ENCODE measurements around the gene ABHD11.

Gene ABHD11

DNA sequence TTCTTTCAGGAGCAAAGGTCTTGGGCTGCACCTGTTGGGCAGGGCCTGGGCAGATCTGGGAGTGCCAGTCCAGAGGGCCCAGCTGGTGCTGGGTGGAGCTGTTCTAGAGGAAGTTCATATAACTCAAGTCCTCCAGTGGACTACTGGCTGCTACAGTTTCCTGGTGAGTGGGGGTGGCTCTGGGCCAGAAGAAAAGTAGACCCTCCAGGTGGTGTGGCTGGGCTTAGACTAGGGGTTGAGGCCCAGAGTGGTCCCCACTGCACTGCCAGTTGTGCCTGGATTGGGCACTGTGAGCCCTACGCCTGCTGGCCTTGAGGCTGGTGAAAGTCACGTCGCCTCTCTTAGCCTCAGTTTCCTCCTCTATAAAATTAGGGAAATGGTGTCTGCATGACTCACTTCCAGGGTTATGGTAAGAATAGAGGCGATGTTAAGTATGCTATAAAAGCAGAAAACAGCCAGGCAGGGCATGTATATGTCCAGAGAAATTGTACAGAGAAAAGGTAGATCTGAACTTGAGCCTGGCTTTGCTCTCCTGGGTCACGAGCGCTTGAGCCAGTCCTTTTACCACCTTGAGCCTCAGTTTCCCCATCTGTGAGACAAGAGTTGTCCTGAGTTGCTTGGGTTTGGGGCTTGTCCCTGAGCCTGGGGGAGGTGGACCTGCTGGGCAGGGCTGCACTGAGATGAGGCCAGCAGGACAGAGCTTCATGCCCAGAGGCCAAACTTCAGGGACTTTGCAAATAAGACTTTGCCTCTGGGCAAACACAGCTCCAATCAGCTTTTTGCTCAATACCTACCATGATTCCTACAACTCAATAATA lies 35.3 kb upstream of the ABHD11 start:
- Histone ChIP-seq H3K9me3 (no peaks in the 10 kb centered on the region), H3K4me1 (peaks cover 0 to 18% (median 9%) of the 10 kb centered on the region in 4 donors), H3K36me3 (no peaks in the 10 kb centered on the region), H3K27ac (no peak overlapping the region), H3K4me3 (no peak overlapping the region), H3K27me3 (peaks cover 0 to 44% of the 10 kb centered on the region in 2 donors)
- intact Hi-C loops (cut with DNase I; ENCODE audit: low total_unique reads) = no loop called here
- TF ChIP-seq, protein P1, sequence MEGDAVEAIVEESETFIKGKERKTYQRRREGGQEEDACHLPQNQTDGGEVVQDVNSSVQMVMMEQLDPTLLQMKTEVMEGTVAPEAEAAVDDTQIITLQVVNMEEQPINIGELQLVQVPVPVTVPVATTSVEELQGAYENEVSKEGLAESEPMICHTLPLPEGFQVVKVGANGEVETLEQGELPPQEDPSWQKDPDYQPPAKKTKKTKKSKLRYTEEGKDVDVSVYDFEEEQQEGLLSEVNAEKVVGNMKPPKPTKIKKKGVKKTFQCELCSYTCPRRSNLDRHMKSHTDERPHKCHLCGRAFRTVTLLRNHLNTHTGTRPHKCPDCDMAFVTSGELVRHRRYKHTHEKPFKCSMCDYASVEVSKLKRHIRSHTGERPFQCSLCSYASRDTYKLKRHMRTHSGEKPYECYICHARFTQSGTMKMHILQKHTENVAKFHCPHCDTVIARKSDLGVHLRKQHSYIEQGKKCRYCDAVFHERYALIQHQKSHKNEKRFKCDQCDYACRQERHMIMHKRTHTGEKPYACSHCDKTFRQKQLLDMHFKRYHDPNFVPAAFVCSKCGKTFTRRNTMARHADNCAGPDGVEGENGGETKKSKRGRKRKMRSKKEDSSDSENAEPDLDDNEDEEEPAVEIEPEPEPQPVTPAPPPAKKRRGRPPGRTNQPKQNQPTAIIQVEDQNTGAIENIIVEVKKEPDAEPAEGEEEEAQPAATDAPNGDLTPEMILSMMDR (IDR thresholded peaks at IDR 0.05) = no peak
- no peak for DNase-seq

DNA sequence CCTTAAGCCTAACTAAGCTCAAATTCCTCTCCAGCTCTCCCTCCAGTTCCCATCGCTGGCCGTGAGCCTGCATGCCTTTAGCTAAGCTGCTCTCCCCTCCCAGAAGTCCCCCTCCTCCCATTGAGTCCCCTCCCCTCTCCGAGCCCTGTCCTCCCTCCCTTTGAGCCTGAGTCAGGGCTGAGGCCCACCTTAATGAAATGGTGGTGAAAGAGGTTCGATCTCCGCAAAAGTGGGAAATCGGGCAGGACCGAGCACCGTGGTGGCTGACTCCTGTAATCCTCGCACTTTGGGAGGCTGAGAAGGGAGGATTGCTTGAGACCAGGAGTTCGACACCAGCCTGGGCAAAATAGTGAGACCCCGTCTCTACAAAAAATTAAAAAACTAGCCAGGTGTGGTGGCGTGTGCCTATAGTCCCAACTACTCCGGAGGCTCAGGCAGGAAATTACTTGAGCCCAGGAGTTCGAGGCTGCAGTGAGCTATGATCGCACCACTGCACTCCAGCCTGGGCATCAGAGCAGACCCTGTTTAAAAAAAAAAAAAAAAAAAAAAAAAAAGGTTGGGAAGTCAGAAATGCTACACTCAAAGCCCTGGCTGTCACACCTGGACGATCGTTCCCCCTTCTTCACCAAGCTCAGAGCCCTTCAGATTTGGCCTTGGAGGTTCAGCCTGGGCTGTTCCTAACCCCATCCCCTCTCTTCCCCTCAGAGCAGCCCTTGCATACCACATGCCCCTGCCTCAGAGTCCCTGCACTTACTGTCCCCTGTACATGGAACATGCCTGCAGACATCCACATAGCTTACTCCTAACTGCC lies 32.5 kb upstream of the ABHD11 start:
- Histone ChIP-seq H3K27ac (no peak overlapping the region), H3K27me3 (peaks cover 0 to 63% of the 10 kb centered on the region in 2 donors), H3K4me3 (no peak overlapping the region), H3K4me1 (peaks cover 0 to 23% (median 10%) of the 10 kb centered on the region in 4 donors), H3K36me3 (no peaks in the 10 kb centered on the region), H3K9me3 (no peaks in the 10 kb centered on the region)
- intact Hi-C loops (cut with DNase I; ENCODE audit: low total_unique reads) = no loop called here
- DNase-seq = no peak
- TF ChIP-seq, protein P1 (IDR thresholded peaks at IDR 0.05) = no peak

DNA sequence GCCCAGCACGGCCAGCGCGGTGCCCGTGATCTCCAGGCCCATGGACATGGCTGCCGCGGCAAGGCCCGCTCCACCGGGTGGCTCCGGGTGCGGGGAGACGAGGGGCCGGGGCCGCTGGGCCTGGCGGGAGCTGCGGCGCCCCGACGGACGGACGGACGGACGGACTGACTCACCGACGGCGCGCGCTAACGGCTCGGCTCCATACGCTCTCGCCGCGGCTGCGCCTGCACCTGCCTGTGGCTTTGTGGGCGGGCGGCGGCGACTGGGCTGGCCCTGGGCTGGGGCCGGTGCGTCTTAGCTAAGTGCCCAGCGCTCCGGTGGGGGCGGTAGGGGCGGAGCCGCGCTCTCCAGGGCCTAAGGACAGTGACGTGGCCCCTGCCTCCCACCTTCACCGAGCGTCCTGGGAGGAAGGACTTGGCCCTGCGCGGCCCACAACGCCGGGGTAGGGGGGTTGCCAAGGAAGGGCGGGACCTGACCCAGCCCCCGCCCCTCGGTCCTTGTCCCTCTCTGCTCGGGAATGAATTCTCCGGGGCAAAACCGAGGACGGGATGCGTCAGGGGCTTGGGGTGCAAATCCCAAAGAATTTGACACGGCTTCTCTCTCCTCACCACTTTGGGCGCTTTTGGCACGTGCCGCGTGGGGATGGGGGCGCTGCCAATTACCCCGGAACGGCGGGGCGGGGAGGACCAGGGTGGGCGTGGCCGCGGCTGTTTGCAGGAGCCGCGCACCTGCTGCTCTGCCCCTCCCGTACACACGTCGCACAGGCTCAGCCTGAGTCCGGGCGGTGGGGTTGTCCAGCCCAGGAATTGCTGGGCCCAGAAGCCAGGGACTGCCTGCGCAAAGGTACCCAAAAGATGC lies 31.6 kb upstream of the ABHD11 start, which contains the start of gene CLDN3:
Gene CLDN3, minus strand, starts transcription at position 269 of the 858 bp plus-strand sequence. Its CDS starts 221 bp downstream, at position 48.
- DNase-seq = no peak
- Histone ChIP-seq H3K4me3 (peak within 1 kb of the TSS in 1 of 2 donors; percentile 29), H3K27ac (no peak within 1 kb of the TSS), H3K27me3 (peaks cover 0 to 63% of the 10 kb centered on the region in 2 donors), H3K9me3 (no peaks in the 10 kb centered on the region), H3K4me1 (peaks cover 0 to 23% (median 10%) of the 10 kb centered on the region in 4 donors), H3K36me3 (no peaks in the 10 kb centered on the region)
- intact Hi-C loops (cut with DNase I; ENCODE audit: low total_unique reads) = no loop called here
- TF ChIP-seq, protein P1 (IDR thresholded peaks at IDR 0.05) = no peak

DNA sequence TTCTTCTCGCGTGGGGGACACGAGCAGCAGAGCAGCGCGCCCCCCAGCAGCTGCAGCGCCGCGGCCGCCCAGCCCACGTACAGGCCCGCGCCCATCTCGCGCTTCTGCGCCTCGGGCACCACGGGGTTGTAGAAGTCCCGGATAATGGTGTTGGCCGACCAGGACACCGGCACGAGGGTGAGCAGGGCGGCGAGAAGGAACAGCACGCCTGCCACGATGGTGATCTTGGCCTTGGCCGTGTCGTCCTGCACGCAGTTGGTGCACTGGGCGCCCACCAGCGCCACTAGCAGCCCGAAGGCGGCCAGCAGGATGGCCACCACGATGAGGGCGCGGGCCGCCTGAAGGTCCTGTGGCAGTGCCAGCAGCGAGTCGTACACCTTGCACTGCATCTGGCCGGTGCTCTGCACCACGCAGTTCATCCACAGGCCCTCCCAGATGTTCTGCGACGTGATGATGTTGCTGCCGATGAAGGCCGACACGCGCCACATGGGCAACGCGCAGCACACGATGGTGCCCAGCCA lies 30.9 kb upstream of the ABHD11 start:
- Histone ChIP-seq H3K27ac (no peak overlapping the region), H3K4me1 (peaks cover 0 to 23% (median 10%) of the 10 kb centered on the region in 4 donors), H3K36me3 (no peaks in the 10 kb centered on the region), H3K4me3 (peak overlapping the region in 1 of 2 donors; percentile 29), H3K9me3 (no peaks in the 10 kb centered on the region), H3K27me3 (peaks cover 0 to 63% of the 10 kb centered on the region in 2 donors)
- no peak for DNase-seq
- intact Hi-C loops (cut with DNase I; ENCODE audit: low total_unique reads) = no loop called here
- TF ChIP-seq, protein P1 (IDR thresholded peaks at IDR 0.05) = no peak

All from tibial artery (tissue), 4 donors.